GM13977 (cell line): ENCODE measurements around the gene FAM89B.
"Not testable (repeated sequence)": the region's sequence is repeated elsewhere in the genome, so short reads cannot be mapped to it uniquely, and the experiment has no call there.

Source experiments
- DNase-seq: peaks from one replicate; pipeline ENCODE4 v3.0.0; 2012; ENCODE audit warnings: low spot score
- CTCF ChIP-seq: IDR thresholded peaks from 2 replicates; pipeline ENCODE4 v1.5.1; 2012; ENCODE audit warnings: mild to moderate bottlenecking, control low read depth; ENCODE audit not compliant: insufficient read depth; ENCODE audit errors: extremely low read depth, missing control alignments
- in situ Hi-C: fragments of 300-500 bp; cut with MboI; formaldehyde crosslinking; loops from one replicate; pipeline ENCODE4 v1.12.0; 2022; ENCODE audit warnings: low sequenced_read_pairs, low pct_unique_long_range_greater_than_20kb, mixed read lengths, inconsistent platforms; ENCODE audit not compliant: unreplicated experiment

Gene FAM89B

GRCh38 chr11:65572356-65573051, at the start of gene FAM89B:
Gene FAM89B, plus strand, starts transcription at chr11:65572538. Its CDS starts 132 bp downstream, at chr11:65572670.
- in situ Hi-C loops = no loop called here
- TF ChIP-seq CTCF = no peak
- DNase-seq = peak; percentile 90

- DNase-seq, in situ Hi-C loops: not testable (repeated sequence)
Observed at GRCh38 chr11:65522718-65523630, 49.4 kb upstream of the FAM89B start.

GRCh38 chr11:65523631-65523968, 48.7 kb upstream of the FAM89B start:
- DNase-seq, in situ Hi-C loops: not testable (repeated sequence)

- DNase-seq = no peak
- in situ Hi-C loops = no loop called here
- no peak for TF ChIP-seq CTCF
Observed at GRCh38 chr11:65524014-65524740, 48.2 kb upstream of the FAM89B start.

- no peak for TF ChIP-seq CTCF
- peak; percentile 97 for DNase-seq
- in situ Hi-C loops = no loop called here
Observed at GRCh38 chr11:65524741-65525545, 47.4 kb upstream of the FAM89B start, which contains the start of gene SCYL1. Gene SCYL1, plus strand, starts transcription at chr11:65525083. Its CDS starts 71 bp downstream, at chr11:65525154.

GRCh38 chr11:65525546-65526480, 46.5 kb upstream of the FAM89B start:
- no peak for TF ChIP-seq CTCF
- in situ Hi-C loops = no loop called here
- DNase-seq = no peak
